ENCODE measurements around the gene IL25. TPM values are rescaled to one million over a fixed set of nuclear protein-coding genes. Genes with fewer than 3 reads are reported as not detected.

The IL25 gene
- total RNA-seq: not detected

DNA sequence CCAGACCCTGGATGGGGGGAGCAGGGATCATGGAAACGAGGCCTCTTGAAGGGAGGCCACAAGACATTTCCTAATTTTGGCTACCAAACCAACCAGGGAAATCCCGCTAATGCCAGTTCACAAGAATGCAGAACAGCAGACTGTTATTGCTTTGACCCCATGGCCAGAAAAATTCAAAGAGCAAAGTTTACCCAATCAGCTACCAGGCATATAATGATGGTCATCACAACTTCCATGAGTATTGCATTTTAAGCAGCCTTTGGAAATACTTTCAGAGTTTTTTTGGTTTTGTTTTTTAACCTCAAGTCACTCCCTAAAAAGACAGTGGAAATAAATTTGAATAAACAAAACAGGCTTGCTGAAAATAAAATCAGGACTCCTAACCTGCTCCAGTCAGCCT lies at the start of gene IL25:
IL25 (plus strand) TSS at position 301 of the 400 bp plus-strand sequence.

GRCh38 chr14:23352506-23353432 lies 19.8 kb upstream of the IL25 start, which contains the start of gene SLC22A17:
Gene SLC22A17 (minus strand): TSS chr14:23352887.

DNA sequence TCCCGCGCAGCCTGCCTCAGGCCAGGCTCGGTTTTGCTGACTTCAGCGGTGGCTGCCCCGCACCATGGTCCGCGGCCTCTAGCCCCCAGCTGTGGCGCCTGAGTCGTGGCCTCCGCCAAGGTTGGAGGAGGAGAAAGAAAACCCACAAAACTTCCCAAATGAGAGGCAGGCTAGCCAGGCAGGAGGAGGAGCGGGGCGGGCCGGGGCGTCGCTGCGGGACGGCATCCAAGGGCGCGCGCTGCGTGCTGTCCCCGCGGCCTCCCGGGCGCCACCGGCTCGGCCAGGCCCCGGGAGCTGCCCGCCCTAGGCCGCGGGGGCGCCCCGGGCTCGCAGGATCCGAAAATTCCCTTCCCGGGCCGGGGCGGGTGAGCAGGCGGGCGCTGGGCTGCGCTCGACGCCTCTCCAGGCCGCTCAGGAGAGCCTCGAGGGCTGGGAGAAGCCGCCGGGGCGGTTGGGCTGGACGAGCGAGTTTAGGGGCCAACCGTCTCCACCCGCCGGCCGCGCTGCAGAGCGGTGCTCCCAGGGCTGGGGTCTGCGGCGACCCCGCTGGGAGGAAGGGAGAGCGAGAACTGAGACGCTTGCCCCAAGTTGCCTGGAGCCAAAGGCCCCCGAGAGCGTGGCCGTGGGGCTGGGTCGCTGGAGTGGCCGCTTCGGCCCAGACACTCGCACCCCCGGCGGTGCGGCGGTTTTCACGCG lies 7.4 kb upstream of the IL25 start, which contains the start of gene EFS:
EFS (minus strand) TSS at position 137 of the 696 bp plus-strand sequence. CDS start 147 bp downstream, outside the sequence.

GRCh38 chr14:23376482-23377197 lies 4.0 kb downstream of the IL25 start, which contains the start of gene CMTM5:
Gene CMTM5 (plus strand): TSS chr14:23377046. CDS start chr14:23377252, 206 bp downstream.

GRCh38 chr14:23407516-23408306 lies 35.1 kb downstream of the IL25 start, which contains the start of gene MYH6:
Gene MYH6 (minus strand): TSS chr14:23408273. CDS start chr14:23407223, 1,050 bp downstream.

Small RNAs within 50 kb of the gene (microRNA-seq; reads per million reads assigned to microRNA genes)
- gene MIR208A (ENCODE audit: borderline microRNAs expressed, borderline replicate concordance) (not detected), gene MIR208B (ENCODE audit: borderline microRNAs expressed, borderline replicate concordance) (not detected)

Other genes with a start within 250 kb of the IL25 start
- gene SLC7A8, start 189.1 kb upstream of the IL25 start, total RNA-seq: under 1 TPM; 0.22 to 0.40 TPM
- gene RNF212B, start 134.9 kb upstream of the IL25 start, total RNA-seq: not detected
- gene HOMEZ, start 86.7 kb upstream of the IL25 start, total RNA-seq: 10 to 100 TPM; 13.4 to 13.5 TPM
- gene PPP1R3E, start 70.0 kb upstream of the IL25 start, total RNA-seq: 10 to 100 TPM; 46.0 to 56.1 TPM
- gene BCL2L2, start 66.0 kb upstream of the IL25 start, total RNA-seq: 1 to 10 TPM; 2.1 to 3.0 TPM
- gene PABPN1, start 51.4 kb upstream of the IL25 start, total RNA-seq: 100 to 1,000 TPM; 186 to 197 TPM
- gene SLC22A17, start 19.9 kb upstream of the IL25 start, total RNA-seq: 1 to 10 TPM; 2.1 to 2.2 TPM
- gene EFS, start 7.6 kb upstream of the IL25 start, total RNA-seq: not detected
- gene CMTM5, start 4.2 kb downstream of the IL25 start, total RNA-seq: not detected
- not detected for gene MYH6, start 35.5 kb downstream of the IL25 start, total RNA-seq
- gene MYH7, start 62.9 kb downstream of the IL25 start, total RNA-seq: not detected
- 10 to 100 TPM; 41.3 to 42.3 TPM for gene NGDN, start 96.9 kb downstream of the IL25 start, total RNA-seq
- under 1 TPM; 0.53 to 0.93 TPM for gene ZFHX2, start 179.0 kb downstream of the IL25 start, total RNA-seq
- gene THTPA, start 183.5 kb downstream of the IL25 start, total RNA-seq: 10 to 100 TPM; 10.3 to 13.4 TPM
- 100 to 1,000 TPM; 299 to 314 TPM for gene AP1G2, start 195.0 kb downstream of the IL25 start, total RNA-seq
- gene JPH4, start 206.0 kb downstream of the IL25 start, total RNA-seq: under 1 TPM; 0.07 to 0.10 TPM